ENCODE results near the gene KLK5.

DNA sequence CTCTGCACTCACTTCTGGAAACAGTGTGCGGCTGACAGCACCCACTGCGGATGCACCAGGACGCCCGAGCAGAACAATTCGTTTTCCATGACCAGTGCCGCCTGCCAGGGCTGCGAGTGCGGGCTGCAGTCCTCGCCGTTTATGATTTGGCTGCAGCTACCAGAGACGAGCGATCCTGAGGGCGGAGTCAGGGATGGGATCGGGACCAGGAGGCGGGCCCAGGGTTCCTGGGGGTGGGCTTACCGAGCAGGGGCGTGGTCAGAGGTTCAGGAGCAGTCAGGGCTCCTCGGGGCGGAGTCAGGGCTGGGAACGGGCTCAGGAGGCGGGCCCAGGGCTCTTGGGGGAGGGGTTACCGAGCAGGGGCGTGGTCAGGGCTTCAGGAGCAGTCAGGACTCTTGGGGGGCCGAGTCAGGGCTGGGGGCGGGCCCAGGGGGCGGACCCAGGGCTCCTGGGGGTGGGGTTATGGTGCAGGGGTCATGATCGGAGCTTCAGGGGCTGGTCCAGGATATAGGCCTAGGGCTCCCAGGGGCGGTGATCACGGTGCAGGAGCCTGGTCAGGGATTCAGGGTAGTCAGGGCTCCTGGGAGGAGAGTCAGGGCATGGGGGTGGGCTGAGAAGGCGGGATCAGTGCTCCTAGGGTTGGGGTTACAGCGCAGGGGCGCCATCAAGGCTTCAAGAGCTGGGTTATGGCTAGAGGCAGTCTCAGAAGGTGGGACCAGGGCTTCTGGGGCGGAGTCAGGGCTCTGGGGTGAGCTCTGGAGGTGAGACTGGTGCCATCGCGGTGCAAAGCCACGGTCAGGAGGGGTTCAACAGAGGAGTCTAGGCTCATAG is 43.4 kb downstream of the KLK5 start:
- TF ChIP-seq POLR2A (IDR thresholded peaks at IDR 0.05) (no peak), EP300 (IDR thresholded peaks at IDR 0.05) (no peak), POLR2AphosphoS5 (IDR thresholded peaks at IDR 0.05) (no peak)
- TF ChIP-seq, protein P1, sequence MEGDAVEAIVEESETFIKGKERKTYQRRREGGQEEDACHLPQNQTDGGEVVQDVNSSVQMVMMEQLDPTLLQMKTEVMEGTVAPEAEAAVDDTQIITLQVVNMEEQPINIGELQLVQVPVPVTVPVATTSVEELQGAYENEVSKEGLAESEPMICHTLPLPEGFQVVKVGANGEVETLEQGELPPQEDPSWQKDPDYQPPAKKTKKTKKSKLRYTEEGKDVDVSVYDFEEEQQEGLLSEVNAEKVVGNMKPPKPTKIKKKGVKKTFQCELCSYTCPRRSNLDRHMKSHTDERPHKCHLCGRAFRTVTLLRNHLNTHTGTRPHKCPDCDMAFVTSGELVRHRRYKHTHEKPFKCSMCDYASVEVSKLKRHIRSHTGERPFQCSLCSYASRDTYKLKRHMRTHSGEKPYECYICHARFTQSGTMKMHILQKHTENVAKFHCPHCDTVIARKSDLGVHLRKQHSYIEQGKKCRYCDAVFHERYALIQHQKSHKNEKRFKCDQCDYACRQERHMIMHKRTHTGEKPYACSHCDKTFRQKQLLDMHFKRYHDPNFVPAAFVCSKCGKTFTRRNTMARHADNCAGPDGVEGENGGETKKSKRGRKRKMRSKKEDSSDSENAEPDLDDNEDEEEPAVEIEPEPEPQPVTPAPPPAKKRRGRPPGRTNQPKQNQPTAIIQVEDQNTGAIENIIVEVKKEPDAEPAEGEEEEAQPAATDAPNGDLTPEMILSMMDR (IDR thresholded peaks at IDR 0.05), result no peak
